HG03045 (cell line): ENCODE data around the gene CCNT1.
"Not testable (repeated sequence)": the region's sequence is repeated elsewhere in the genome, so short reads cannot be mapped to it uniquely, and the experiment has no call there.

Source experiments
- ATAC-seq: cut with Tn5 transposase; IDR thresholded peaks from one replicate; pipeline ENCODE4 v1.9.1; 2021; ENCODE audit warnings: mild to moderate bottlenecking, moderate library complexity; ENCODE audit not compliant: unreplicated experiment

CCNT1 gene

GRCh38 chr12:48641752-48642555, 74.6 kb downstream of the CCNT1 start:
- not testable (repeated sequence) for ATAC-seq

DNA sequence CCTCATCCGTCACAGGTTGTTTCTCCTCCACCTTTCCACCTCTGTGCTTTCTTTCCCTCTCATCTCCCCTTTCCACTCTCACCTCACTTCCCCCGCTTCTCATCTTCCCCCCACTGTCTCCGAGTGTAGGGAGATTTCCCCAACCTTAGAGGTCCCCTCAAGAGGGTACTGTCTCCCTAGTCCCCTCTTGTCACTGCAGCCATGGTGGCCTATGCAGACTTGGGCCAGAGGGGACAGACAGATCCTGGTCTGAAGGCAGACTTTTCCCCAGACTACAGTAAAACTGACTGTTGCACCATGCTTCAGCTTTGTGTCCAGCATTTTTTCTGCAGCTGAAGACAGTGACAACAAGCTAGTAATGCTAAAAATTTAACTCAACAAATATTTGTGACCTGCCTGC, 75.7 kb downstream of the CCNT1 start:
- ATAC-seq: no peak

DNA sequence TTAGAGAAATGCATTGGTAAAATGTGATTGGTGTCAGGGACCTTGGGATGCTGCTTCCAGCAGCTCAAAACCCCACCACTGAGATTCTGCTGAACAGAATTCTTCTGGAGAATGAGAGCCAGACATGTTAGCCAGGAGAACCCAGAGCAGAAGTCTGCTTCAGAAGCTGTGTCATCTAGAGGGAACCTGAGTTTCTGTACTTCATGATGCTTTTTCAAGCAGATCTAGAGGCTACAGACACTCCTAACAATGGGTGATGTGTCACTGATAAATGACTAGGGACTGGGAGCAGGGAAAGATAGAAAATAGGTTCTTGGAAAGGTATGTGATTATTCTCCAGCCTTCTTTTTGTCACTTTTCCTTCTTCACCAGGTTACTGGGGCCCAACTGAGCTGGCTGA, 76.1 kb downstream of the CCNT1 start:
- ATAC-seq: no peak
